ENCODE data around the gene EDEM3. TPM values are rescaled to one million over a fixed set of nuclear protein-coding genes. Genes with fewer than 3 reads are reported as not detected.

Gene EDEM3
- total and polyA plus RNA-seq, 12 donors = 7.8 to 26.8 (median 17.8) TPM

DNA sequence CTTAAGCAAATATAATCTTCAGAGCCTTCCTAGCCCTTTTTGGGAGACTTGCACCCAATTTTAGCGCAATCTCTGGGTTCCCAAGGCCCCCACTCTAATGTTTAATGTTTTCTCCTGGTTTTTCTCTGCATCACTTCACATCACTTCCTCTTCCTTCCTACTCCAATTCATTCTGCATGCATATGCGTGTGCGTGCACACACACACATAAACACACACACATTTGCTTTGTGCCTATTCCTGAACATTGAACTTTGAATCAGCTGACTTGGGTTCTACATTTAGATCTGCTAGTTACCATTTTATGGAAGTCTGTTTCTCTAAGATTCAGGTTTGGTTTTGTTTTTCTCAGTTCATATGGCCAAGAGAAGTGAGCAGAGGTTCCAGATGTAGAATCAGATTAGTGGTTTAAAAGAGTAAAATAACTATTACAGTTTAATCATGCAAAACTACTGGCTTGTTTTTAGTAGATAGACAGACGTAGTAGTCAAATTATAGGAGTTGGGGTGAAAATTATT, 7.4 kb upstream of the EDEM3 start:
- WGBS, 2 donors = 84 to 88% methylated on average over 4 of the region's 4 CpGs

DNA sequence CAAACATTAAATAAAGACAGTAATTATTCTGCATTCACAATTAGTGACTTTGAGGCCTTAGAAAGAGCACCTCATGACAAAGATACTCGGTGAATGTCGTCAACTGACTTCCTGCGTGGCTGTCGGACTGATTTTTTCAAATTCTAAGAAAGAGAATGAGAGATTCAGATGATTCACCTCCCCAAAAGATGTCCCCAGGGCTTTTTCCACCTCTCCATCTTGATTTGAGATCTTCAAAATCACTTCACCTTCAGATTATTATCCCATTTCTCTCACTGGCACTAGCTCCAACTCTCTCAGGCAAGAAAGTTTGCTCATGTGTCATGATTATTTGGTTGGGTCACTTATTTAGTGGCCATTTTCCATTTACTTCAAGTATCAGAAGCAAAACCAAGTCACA, 5.0 kb upstream of the EDEM3 start:
- Histone ChIP-seq H3K27me3 (no peaks in the 10 kb centered on the region), H3K36me3 (no peaks in the 10 kb centered on the region), H3K4me3 (no peak overlapping the region), H3K4me1 (peaks cover 0 to 7% (median 5%) of the 10 kb centered on the region in 9 donors), H3K9me3 (no peaks in the 10 kb centered on the region), H3K27ac (no peak overlapping the region)
- intact Hi-C loops (cut with DNase I) = no loop called here
- TF ChIP-seq, protein P1, sequence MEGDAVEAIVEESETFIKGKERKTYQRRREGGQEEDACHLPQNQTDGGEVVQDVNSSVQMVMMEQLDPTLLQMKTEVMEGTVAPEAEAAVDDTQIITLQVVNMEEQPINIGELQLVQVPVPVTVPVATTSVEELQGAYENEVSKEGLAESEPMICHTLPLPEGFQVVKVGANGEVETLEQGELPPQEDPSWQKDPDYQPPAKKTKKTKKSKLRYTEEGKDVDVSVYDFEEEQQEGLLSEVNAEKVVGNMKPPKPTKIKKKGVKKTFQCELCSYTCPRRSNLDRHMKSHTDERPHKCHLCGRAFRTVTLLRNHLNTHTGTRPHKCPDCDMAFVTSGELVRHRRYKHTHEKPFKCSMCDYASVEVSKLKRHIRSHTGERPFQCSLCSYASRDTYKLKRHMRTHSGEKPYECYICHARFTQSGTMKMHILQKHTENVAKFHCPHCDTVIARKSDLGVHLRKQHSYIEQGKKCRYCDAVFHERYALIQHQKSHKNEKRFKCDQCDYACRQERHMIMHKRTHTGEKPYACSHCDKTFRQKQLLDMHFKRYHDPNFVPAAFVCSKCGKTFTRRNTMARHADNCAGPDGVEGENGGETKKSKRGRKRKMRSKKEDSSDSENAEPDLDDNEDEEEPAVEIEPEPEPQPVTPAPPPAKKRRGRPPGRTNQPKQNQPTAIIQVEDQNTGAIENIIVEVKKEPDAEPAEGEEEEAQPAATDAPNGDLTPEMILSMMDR (IDR thresholded peaks at IDR 0.05) = no peak
- WGBS, 2 donors = 89 to 94% methylated on average over 4 of the region's 4 CpGs
- ATAC-seq (no peak), DNase-seq (no peak)

More for the DNA sequence above, 7.4 kb upstream of the EDEM3 start:
- Histone ChIP-seq H3K4me3 (no peak overlapping the region), H3K27me3 (no peaks in the 10 kb centered on the region), H3K36me3 (no peaks in the 10 kb centered on the region), H3K27ac (no peak overlapping the region), H3K4me1 (no peaks in the 10 kb centered on the region), H3K9me3 (no peaks in the 10 kb centered on the region)
- no peak for ATAC-seq
- intact Hi-C loops (cut with DNase I) = no loop called here
- TF ChIP-seq, protein P1 (IDR thresholded peaks at IDR 0.05) = no peak
- DNase-seq = no peak

DNA sequence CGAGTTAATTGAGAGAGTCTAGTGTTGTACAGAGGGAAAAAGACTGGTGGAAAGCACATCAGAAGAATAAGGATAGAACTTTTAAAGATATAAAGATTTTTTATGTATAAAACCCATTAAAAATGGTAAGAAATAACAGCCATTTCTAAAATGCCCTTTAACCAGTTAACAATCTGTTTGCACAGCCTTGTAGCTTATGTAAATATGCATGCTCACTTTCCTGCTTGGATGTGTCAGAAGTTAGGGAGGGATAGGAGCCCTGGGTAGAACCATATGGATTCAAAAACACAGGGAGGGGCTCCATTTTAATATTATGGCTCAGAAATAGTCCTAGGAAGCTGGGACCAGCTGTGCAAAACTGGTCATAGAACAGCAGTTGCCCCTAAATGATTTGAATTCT, 4.5 kb upstream of the EDEM3 start:
- DNase-seq = no peak
- no peak for ATAC-seq
- Histone ChIP-seq H3K36me3 (no peaks in the 10 kb centered on the region), H3K27ac (no peak overlapping the region), H3K4me3 (no peak overlapping the region), H3K4me1 (peaks cover 0 to 7% (median 5%) of the 10 kb centered on the region in 9 donors), H3K27me3 (no peaks in the 10 kb centered on the region), H3K9me3 (no peaks in the 10 kb centered on the region)
- intact Hi-C loops (cut with DNase I) = no loop called here
- TF ChIP-seq, protein P1 (IDR thresholded peaks at IDR 0.05) = no peak
- 66 to 80% methylated on average over 1 of the region's 1 CpG for WGBS, 2 donors

DNA sequence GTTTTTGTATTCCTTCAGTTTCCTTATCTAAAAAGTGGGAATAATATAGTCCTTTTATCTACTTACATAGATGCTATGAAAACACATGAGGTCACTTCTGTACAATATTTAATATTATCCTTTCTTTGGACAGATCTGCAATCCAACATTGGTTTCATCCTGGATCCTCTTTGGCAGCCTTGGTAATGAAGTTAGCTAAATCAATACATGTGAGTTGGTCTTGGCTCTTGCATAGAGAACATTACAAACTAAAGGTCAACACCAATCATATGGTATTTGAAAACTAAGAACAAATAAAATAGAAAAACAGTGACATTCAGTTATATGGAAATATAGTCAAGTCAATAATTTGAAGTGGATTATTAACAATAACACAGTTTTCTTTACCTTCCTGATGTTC, 3.2 kb upstream of the EDEM3 start:
- TF ChIP-seq, protein P1 (IDR thresholded peaks at IDR 0.05) = no peak

More for the DNA sequence above, 3.2 kb upstream of the EDEM3 start:
- no peaks in the 10 kb centered on the region for H3K27me3 ChIP-seq
- H3K36me3 ChIP-seq = no peaks in the 10 kb centered on the region
- no peak for DNase-seq
- peaks cover 0 to 16% (median 15%) of the 10 kb centered on the region in 9 donors for H3K4me1 ChIP-seq
- ATAC-seq = no peak
- H3K9me3 ChIP-seq = no peaks in the 10 kb centered on the region
- intact Hi-C loops (cut with DNase I) = no loop called here
- H3K27ac ChIP-seq = no peak overlapping the region
- no peak overlapping the region for H3K4me3 ChIP-seq
